HG03064 (cell line): Measurements from ENCODE around the gene THSD4.
"Not testable (repeated sequence)": the region's sequence is repeated elsewhere in the genome, so short reads cannot be mapped to it uniquely, and the experiment has no call there.

Source experiments
- ATAC-seq: cut with Tn5 transposase; IDR thresholded peaks from one replicate; pipeline ENCODE4 v1.9.1; 2021; ENCODE audit warnings: low read depth; ENCODE audit not compliant: unreplicated experiment

THSD4 gene

GRCh38 chr15:71392861-71393283 lies 277.6 kb downstream of the THSD4 start:
- no peak for ATAC-seq

GRCh38 chr15:71393383-71393782 lies 278.1 kb downstream of the THSD4 start:
- ATAC-seq = no peak

- ATAC-seq = no peak
Observed at GRCh38 chr15:71396536-71397125, 281.4 kb downstream of the THSD4 start.

- no peak for ATAC-seq
Observed at GRCh38 chr15:71397377-71397776, 282.1 kb downstream of the THSD4 start.

- ATAC-seq = no peak
Observed at GRCh38 chr15:71400294-71400693, 285.0 kb downstream of the THSD4 start.

- ATAC-seq = not testable (repeated sequence)
Observed at GRCh38 chr15:71401728-71402127, 286.5 kb downstream of the THSD4 start.

GRCh38 chr15:71409541-71409940 lies 294.3 kb downstream of the THSD4 start:
- ATAC-seq = no peak

- ATAC-seq = no peak
Observed at GRCh38 chr15:71410347-71410746, 295.1 kb downstream of the THSD4 start.

GRCh38 chr15:71411538-71412482 lies 296.5 kb downstream of the THSD4 start:
- no peak for ATAC-seq

- ATAC-seq = no peak
Observed at GRCh38 chr15:71413419-71413818, 298.1 kb downstream of the THSD4 start.

- no peak for ATAC-seq
Observed at GRCh38 chr15:71414853-71415252, 299.6 kb downstream of the THSD4 start.

GRCh38 chr15:71422530-71423259 lies 307.4 kb downstream of the THSD4 start:
- no peak for ATAC-seq

GRCh38 chr15:71424765-71425164 lies 309.5 kb downstream of the THSD4 start:
- ATAC-seq = no peak

- ATAC-seq = no peak
Observed at GRCh38 chr15:71425388-71425787, 310.1 kb downstream of the THSD4 start.

GRCh38 chr15:71426792-71427191 lies 311.5 kb downstream of the THSD4 start:
- ATAC-seq = no peak

GRCh38 chr15:71430782-71431181 lies 315.5 kb downstream of the THSD4 start:
- ATAC-seq = no peak

- ATAC-seq = no peak
Observed at GRCh38 chr15:71431343-71432336, 316.4 kb downstream of the THSD4 start.

- no peak for ATAC-seq
Observed at GRCh38 chr15:71433402-71433801, 318.1 kb downstream of the THSD4 start.

GRCh38 chr15:71434774-71435173 lies 319.5 kb downstream of the THSD4 start:
- no peak for ATAC-seq

GRCh38 chr15:71435552-71435951 lies 320.3 kb downstream of the THSD4 start:
- ATAC-seq = no peak
